Stimulated activated CD8-positive, alpha-beta memory T cell treated with anti-CD3 and anti-CD28 coated beads, Interleukin-7, amount 100 ng/mL, for 24 hours (primary cell): ENCODE results near the gene PPHLN1.
A peak's percentile ranks its signal among the peaks of the same experiment; 100 is the strongest.

Experiments
- DNase-seq: peaks from one replicate; pipeline ENCODE4 v3.0.0-alpha.2; 2020; ENCODE audit warnings: low read depth

Gene PPHLN1

GRCh38 chr12:42482748-42483520 lies 157.0 kb downstream of the PPHLN1 start:
- DNase-seq = peak; percentile 19

GRCh38 chr12:42483521-42483790 lies 157.5 kb downstream of the PPHLN1 start:
- DNase-seq = no peak

- no peak for DNase-seq
These were observed 159.0 kb downstream of the PPHLN1 start for GRCh38 chr12:42484996-42485395.

- no peak for DNase-seq
These were observed 159.9 kb downstream of the PPHLN1 start for GRCh38 chr12:42485823-42486222.

- no peak for DNase-seq
These were observed 160.4 kb downstream of the PPHLN1 start for GRCh38 chr12:42486407-42486806.

GRCh38 chr12:42490261-42490842 lies 164.4 kb downstream of the PPHLN1 start:
- no peak for DNase-seq
